CD4-positive, alpha-beta T cell treated with Interleukin-6 for 4 hours (primary cell): ENCODE measurements around the gene POU2F1.
"Not testable (repeated sequence)": the region's sequence is repeated elsewhere in the genome, so short reads cannot be mapped to it uniquely, and the experiment has no call there.

ENCODE experiments used
- DNase-seq: peaks from one replicate; pipeline ENCODE4 v3.0.0-alpha.2; 2020; ENCODE audit warnings: mixed read lengths

POU2F1 gene

GRCh38 chr1:167274061-167274460 lies 53.4 kb downstream of the POU2F1 start:
- DNase-seq, result no peak

GRCh38 chr1:167276969-167277368 lies 56.3 kb downstream of the POU2F1 start:
- DNase-seq, result no peak

GRCh38 chr1:167278497-167278896 lies 57.8 kb downstream of the POU2F1 start:
- DNase-seq, result no peak

DNA sequence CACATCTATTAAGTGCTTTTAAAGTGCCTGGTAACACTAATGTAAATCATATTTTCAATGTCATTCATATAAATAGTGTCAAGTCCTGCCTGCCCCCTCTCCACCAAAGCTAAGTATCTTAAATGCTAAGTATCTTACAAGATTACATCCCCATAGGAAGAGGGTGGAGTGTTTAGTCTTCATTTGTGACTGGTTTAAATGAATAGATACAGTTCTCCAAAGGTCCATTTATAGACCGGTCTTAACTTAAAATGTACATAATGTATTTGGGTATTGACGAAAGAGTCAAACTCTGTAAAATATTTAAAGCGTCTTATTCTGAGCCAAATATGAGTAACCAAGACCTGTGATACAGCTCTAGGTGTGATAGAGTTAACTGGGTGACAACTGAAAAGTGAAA lies 60.2 kb downstream of the POU2F1 start:
- no peak for DNase-seq

DNA sequence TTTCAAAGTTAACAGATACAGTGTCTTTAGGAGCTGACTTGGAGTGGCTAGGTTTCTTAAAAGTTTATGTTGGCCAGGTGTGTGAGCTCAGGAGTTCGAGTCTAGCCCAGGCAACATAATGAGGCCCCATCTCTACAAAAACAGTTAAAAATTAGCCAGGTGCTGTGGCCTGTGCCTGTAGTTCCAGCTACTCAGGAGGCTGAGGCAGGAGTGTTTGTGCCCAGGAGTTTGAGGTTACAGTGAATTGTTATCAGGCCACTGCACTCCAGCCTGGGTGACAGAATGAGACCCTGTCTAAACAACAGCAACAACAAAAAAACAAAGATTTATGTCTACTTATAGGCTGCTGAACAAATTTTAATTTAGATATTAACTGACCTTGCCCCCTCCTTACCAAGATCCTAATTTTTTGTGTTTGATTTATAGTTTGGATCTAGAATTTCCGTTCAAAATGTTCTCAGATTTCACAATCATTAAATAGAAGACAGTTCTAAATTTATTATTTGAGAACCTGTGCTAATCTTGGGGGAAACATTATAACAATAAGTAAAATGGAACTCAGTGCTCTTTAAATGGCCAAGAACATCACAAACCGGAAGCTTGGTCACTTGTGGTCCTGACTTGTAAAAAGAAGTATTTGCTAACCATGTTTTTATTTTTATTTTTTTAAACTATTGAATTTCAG lies 67.8 kb downstream of the POU2F1 start:
- no peak for DNase-seq

DNA sequence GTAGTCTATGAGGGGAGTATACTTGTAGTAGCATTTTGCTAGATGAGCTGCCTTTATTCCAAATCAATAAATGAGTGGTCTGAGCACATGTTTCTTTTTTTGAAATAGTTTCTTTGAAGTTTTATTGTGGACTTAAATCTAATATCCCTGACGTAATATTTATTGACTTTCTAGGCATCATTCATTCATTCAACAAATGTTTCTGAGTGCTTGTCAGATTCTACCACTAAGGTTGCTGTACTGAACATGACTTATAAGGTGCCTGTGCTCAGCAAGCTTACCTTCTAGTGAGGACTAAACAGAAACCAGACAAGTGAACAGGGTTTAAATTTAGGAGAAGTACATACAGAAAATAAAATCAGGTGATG lies 68.4 kb downstream of the POU2F1 start:
- DNase-seq, result no peak

DNA sequence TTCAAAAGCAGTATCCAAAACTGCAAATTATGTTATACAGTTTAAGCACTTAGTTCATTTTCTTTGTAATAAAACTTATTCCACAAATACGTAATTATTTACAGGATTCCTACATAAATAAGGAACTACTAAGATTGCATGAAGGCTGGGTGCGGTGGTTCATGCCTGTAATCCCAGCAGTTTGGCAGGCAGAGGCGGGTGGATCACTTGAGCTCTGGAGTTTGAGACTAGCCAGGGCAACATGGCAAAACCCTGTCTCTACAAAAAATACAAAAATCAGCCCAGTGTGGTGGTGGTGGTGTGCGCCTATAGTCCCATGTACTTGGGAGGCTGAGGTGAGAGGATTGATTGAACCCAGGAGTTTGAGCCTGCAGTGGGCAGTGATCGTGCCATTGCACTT lies 69.3 kb downstream of the POU2F1 start:
- no peak for DNase-seq

- DNase-seq, result no peak
Observed at GRCh38 chr1:167291539-167292185, 71.0 kb downstream of the POU2F1 start.

GRCh38 chr1:167292216-167292615 lies 71.5 kb downstream of the POU2F1 start:
- DNase-seq, result no peak

GRCh38 chr1:167293057-167293456 lies 72.4 kb downstream of the POU2F1 start:
- DNase-seq, result no peak

- DNase-seq, result no peak
Observed at GRCh38 chr1:167294528-167294927, 73.8 kb downstream of the POU2F1 start.

DNA sequence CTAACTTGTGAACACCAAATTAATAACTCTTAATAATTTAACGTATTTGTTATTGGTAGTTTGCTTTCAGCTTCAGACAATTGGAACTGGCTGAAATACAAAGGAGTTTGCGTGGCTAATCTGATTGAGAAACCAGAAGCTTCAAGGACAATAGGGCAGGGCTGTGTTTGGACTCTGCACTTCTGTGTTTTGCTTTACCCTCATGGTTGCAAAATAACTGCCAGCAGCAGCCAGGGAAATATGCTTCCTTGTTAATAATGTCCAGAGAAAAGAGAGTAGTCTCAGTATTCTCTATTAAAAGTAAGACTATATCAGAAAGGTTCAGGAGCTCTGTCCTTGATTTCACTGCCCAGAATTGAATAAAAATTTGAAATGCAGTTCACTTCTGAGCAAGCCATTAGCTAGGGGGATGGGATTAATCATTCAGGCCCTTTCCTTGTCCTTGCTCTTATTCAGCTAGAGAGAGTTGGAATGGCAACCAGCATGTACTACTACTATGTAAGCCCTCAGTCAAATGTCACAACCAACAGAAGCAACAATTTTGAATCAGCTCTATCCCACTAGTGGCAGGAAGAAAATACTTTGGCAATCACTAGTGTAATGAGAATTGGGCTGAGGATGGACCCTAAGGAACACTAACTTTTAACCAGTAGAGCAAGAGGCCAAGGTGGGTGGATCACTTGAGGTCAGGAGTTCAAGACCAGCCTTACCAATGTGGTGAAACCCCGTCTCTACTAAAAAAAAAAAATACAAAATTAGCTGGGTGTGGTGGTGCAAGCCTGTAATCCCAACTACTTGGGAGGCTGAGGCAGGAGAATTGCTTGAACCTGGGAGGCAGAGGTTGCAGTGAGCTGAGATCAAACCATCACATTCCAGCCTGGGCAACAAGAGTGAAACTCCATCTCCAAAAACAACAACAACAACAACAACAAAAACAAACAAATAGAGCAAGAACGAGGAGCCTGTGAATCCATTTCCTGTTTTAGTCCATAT lies 76.8 kb downstream of the POU2F1 start:
- DNase-seq, result no peak

DNA sequence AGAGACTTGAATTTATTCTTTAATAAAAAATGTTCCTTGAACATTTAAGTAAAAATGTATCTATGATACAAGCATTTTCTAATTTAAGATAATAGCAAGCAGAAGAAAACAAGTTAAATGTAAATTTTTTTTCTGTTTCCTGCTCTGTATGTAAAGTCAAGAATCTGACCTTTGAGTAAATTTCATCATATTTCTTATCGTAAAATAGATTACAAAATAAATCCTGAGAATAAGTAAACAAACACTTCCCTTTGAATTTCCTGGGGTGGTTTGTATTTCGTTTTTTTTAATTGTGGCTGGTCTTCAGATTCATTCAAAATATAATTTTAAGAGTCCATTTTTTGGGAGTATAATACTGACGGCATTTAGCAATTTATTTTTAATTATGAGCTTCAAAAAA lies 77.6 kb downstream of the POU2F1 start:
- no peak for DNase-seq

- no peak for DNase-seq
Observed at GRCh38 chr1:167301355-167301754, 80.7 kb downstream of the POU2F1 start.

- no peak for DNase-seq
Observed at GRCh38 chr1:167304165-167304564, 83.5 kb downstream of the POU2F1 start.

DNA sequence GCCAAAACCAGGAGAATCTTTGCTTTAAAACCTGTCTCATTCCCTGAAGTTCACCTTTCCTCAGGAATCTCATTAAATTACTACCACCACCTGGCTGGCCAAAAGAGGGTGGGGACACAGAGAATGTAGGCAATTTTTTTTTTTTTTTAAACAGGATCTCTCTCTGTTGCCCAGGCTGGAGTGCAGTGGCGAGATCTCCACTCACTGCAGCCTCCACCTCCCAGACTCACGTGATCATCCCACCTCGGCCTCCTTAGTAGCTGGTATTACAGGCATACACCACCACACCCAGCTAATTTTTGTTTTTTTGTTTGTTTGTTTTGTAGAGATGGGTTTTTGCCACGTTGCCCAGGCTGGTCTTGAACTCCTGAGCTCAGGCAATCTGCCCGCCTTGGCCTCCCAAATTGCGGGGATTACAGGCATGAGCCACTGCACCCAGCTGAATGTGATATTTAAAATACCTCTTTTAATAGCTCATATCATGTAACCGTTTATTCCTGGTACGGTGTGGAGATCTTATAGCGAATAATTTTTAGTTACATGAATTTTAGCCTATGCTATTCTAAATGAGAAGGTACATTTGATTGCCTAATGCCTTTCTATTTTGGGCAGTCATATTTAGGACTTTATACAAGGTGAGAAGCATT lies 84.5 kb downstream of the POU2F1 start:
- DNase-seq, result no peak

- DNase-seq, result no peak
Observed at GRCh38 chr1:167305706-167306277, 85.1 kb downstream of the POU2F1 start.

DNA sequence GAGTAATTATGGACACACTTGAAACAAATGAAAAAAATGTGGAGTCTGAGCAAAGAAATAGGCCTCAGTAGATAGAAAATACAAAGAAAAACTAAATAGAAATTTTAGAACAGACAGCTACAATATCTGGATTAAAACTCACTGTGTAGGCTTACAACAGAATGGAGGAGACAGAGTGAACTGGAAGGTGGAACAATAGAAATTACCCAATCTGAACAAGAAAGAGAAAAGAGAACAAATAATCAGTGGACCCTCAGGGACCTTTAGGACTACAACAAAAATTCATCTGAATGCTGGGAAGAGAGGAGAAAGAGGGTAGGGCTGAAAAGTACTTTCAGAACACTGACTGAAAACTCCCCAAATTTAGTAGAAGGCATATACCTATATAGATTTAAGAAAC lies 90.0 kb downstream of the POU2F1 start:
- no peak for DNase-seq

GRCh38 chr1:167312871-167313270 lies 92.2 kb downstream of the POU2F1 start:
- DNase-seq, result no peak

- no peak for DNase-seq
Observed at GRCh38 chr1:167314671-167315070, 94.0 kb downstream of the POU2F1 start.

DNA sequence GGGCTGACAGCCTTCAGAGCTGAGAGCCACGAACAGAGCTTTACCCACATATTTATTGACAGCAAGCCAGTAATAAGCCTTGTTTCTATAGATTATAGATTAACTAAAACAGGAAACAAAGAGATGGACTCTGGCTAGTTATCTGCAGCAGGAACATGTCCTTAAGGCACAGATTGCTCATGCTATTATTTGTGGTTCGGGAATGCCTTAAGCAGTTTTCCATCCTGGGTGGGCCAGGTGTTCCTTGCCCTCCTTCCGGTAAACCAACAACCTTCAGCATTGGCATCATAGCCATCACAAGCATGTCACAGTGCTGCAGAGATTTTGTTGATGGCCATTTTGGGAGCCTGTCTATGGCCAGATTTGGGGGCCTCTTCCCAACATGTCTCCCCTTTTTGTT lies 96.8 kb downstream of the POU2F1 start:
- no peak for DNase-seq

DNA sequence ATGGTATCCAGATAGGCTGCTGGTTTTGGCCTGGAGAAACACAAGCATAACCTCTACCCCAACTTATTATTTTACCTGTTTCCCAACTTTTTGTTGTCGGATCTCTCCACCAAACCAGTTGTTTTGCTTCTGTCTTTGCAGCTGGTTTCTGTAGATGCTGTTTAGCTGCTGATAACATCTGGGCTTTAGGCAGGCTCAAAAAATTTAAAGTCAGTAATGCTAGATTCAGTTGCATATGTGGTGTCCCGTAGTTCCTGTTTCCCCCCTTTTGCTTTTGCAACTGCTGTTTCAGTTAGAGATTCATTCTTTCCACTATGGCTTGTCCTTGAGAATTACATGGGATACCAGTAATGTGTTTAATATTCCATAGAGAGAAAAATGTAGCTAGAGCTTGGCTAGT lies 98.5 kb downstream of the POU2F1 start:
- not testable (repeated sequence) for DNase-seq

- DNase-seq, result no peak
Observed at GRCh38 chr1:167322483-167322882, 101.8 kb downstream of the POU2F1 start.
